H1 (cell line): ENCODE data around the gene ERCC6.

Source experiments
- EZH2 ChIP-seq: fragments of 200-600 bp; sonication (generic); IDR thresholded peaks from 2 replicates; pipeline ENCODE4 v1.7.1; 2012; ENCODE audit warnings: low read depth, mild to moderate bottlenecking, moderate library complexity, low read length, inconsistent platforms; ENCODE audit not compliant: severe bottlenecking
- HDAC2 ChIP-seq, 2 experiments: fragments of 300-600 bp in 1 of 2; sonication (generic) in 1 of 2; IDR thresholded peaks; 2 replicates each; pipeline ENCODE4 v1.6.1; 2011 to 2012; ENCODE audit warnings: low read depth in 2 of 2, low read length in 2 of 2, mild to moderate bottlenecking in 2 of 2, moderate library complexity in 2 of 2, borderline replicate concordance in 1 of 2, inconsistent platforms in 1 of 2
- POLR2A ChIP-seq, 2 experiments: IDR thresholded peaks; 1 replicate in 1 of 2; 2 replicates in 1 of 2; pipeline ENCODE4 v1.6.1; 2011; ENCODE audit warnings: low read depth in 2 of 2, low read length in 2 of 2, mild to moderate bottlenecking in 2 of 2; ENCODE audit errors: control extremely low read depth in 1 of 2
- POLR2AphosphoS5 ChIP-seq: IDR thresholded peaks from 2 replicates; pipeline ENCODE4 v1.6.1; 2011; ENCODE audit warnings: low read depth, low read length
- TF ChIP-seq, protein P1 (sequence below), 3 experiments: IDR thresholded peaks; 1 replicate in 2 of 3; 2 replicates in 1 of 3; pipeline versions ENCODE4 v1.5.1 to v1.6.1; 2011; ENCODE audit warnings: low read length in 3 of 3, mild to moderate bottlenecking in 3 of 3, inconsistent platforms in 2 of 3, low read depth in 1 of 3, moderate library complexity in 1 of 3; ENCODE audit not compliant: insufficient read depth in 1 of 3; ENCODE audit errors: control extremely low read depth in 1 of 3

- TF ChIP-seq POLR2AphosphoS5 (no peak), POLR2A (IDR thresholded peaks at IDR 0.05; ENCODE audit: control extremely low read depth in 1 of 2, low read depth in 2 of 2, low read length in 2 of 2) (no peak), EZH2 (no peak), HDAC2 (IDR thresholded peaks at IDR 0.05; ENCODE audit: borderline replicate concordance in 1 of 2, low read depth in 2 of 2, low read length in 2 of 2) (no peak)
- TF ChIP-seq, protein P1, sequence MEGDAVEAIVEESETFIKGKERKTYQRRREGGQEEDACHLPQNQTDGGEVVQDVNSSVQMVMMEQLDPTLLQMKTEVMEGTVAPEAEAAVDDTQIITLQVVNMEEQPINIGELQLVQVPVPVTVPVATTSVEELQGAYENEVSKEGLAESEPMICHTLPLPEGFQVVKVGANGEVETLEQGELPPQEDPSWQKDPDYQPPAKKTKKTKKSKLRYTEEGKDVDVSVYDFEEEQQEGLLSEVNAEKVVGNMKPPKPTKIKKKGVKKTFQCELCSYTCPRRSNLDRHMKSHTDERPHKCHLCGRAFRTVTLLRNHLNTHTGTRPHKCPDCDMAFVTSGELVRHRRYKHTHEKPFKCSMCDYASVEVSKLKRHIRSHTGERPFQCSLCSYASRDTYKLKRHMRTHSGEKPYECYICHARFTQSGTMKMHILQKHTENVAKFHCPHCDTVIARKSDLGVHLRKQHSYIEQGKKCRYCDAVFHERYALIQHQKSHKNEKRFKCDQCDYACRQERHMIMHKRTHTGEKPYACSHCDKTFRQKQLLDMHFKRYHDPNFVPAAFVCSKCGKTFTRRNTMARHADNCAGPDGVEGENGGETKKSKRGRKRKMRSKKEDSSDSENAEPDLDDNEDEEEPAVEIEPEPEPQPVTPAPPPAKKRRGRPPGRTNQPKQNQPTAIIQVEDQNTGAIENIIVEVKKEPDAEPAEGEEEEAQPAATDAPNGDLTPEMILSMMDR (IDR thresholded peaks at IDR 0.05; ENCODE audit: control extremely low read depth in 1 of 3, insufficient read depth in 1 of 3, low read depth in 1 of 3, low read length in 3 of 3) = no peak
Measured at GRCh38 chr10:49579621-49580020, 40.7 kb upstream of the ERCC6 start.
